GM19099 (cell line): ENCODE results near the gene TAF11L10.
"Not testable (repeated sequence)": the region's sequence is repeated elsewhere in the genome, so short reads cannot be mapped to it uniquely, and the experiment has no call there.

Experiments used
- POLR2A ChIP-seq: IDR thresholded peaks from 3 replicates; pipeline ENCODE4 v1.6.1; 2011; ENCODE audit warnings: low read depth; ENCODE audit not compliant: insufficient read length; ENCODE audit errors: extremely low read depth

The TAF11L10 gene

GRCh38 chr5:17597728-17598127 is at the start of gene TAF11L10:
TAF11L10 (minus strand) TSS chr5:17597828.
- not testable (repeated sequence) for TF ChIP-seq POLR2A

- no peak for TF ChIP-seq POLR2A
Measured at GRCh38 chr5:17634160-17634559, 36.5 kb upstream of the TAF11L10 start, which contains the start of gene TAF11L14. TAF11L14 (plus strand) TSS chr5:17634460.

- not testable (repeated sequence) for TF ChIP-seq POLR2A
Measured at GRCh38 chr5:17631788-17632187, 34.2 kb upstream of the TAF11L10 start, which contains the start of gene TAF11L13. TAF11L13 (plus strand) TSS chr5:17632088.

GRCh38 chr5:17625686-17626085 is 28.1 kb upstream of the TAF11L10 start:
- no peak for TF ChIP-seq POLR2A

GRCh38 chr5:17620627-17621026 is 23.0 kb upstream of the TAF11L10 start:
- no peak for TF ChIP-seq POLR2A

- TF ChIP-seq POLR2A, result no peak
Measured at GRCh38 chr5:17619354-17619753, 21.7 kb upstream of the TAF11L10 start.

- TF ChIP-seq POLR2A, result no peak
Measured at GRCh38 chr5:17614872-17615605, 17.4 kb upstream of the TAF11L10 start.

GRCh38 chr5:17610092-17610491 is 12.5 kb upstream of the TAF11L10 start, which contains the start of gene TAF11L12:
TAF11L12 (plus strand) TSS chr5:17610392.
- TF ChIP-seq POLR2A, result not testable (repeated sequence)

GRCh38 chr5:17604951-17605350 is 7.3 kb upstream of the TAF11L10 start:
- no peak for TF ChIP-seq POLR2A

GRCh38 chr5:17603880-17604279 is 6.3 kb upstream of the TAF11L10 start, which contains the start of gene TAF11L11:
TAF11L11 (plus strand) TSS chr5:17604183.
- not testable (repeated sequence) for TF ChIP-seq POLR2A

- not testable (repeated sequence) for TF ChIP-seq POLR2A
Measured at GRCh38 chr5:17594255-17594654, 3.4 kb downstream of the TAF11L10 start, which contains the start of gene TAF11L9. TAF11L9 (minus strand) TSS chr5:17594394.

- not testable (repeated sequence) for TF ChIP-seq POLR2A
Measured at GRCh38 chr5:17590860-17591259, 6.8 kb downstream of the TAF11L10 start, which contains the start of gene TAF11L8. TAF11L8 (minus strand) TSS chr5:17590960.

- not testable (repeated sequence) for TF ChIP-seq POLR2A
Measured at GRCh38 chr5:17585658-17586057, 12.0 kb downstream of the TAF11L10 start, which contains the start of gene TAF11L7. TAF11L7 (minus strand) TSS chr5:17585758.
